ENCODE data around the gene P2RX4.

DNA sequence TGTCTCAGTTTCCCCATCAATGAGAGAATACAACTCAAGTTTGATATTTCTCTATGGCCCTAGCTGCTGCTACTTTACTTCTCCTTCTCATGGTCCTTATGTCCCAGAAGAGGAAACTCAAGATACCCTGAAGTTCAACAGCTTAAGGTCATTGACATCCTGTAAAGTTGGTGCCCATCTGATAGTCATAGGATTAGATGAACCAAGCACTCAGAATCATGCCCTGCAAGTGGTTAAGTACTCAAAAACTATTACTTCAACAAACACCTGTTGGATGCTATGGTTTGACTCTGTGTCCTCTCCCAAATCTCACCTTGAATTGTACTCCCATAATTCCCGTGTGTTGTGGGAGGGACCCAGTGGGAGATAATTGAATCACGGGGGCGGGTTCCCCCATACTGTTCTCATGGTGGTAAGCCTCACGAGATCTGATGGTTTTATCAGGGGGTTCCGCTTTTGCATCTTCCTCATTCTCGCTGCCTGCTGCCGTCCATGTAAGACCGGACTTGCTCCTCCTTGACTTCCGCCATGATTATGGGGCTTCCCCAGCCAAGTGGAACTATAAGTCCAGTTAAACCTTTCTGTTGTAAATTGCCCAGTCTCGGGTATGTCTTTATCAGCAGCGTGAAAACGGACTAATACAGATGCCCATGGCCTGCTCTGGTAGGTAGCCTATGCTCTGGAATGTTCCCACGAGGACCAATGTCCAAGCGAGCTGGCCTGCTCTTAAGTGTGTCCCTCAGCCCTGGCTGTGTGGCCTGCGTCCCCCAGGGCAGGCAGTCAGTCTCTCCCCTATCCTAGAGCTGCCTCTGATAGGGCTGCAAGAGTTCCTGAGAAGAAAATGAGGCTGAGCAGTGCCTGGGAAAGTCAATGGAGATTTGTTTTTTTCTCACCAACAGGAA, 68.5 kb downstream of the P2RX4 start:
- no peak for TF ChIP-seq CTCF (conservative IDR thresholded peaks at IDR 0.05; ENCODE audit: low read depth, low read length)
- TF ChIP-seq POLR2A (IDR thresholded peaks at IDR 0.05; ENCODE audit: low read depth, low read length), result no peak
- TF ChIP-seq SMC3 (IDR thresholded peaks at IDR 0.05; ENCODE audit: low read depth, low read length), result no peak
- no peak for TF ChIP-seq CEBPB (IDR thresholded peaks at IDR 0.05; ENCODE audit: low read depth, low read length)
- no peak for TF ChIP-seq MAZ (IDR thresholded peaks at IDR 0.05; ENCODE audit: borderline replicate concordance, low read depth, low read length)
- TF ChIP-seq MAFK (IDR thresholded peaks at IDR 0.05; ENCODE audit: low read depth, low read length), result no peak
- no peak for TF ChIP-seq USF2 (IDR thresholded peaks at IDR 0.05; ENCODE audit: low read depth, low read length)
- no peak for TF ChIP-seq RFX5 (IDR thresholded peaks at IDR 0.05; ENCODE audit: low read depth, low read length)
- TF ChIP-seq NFE2L2 (IDR thresholded peaks at IDR 0.05; ENCODE audit: low read depth, low read length), result no peak
- TF ChIP-seq RAD21 (IDR thresholded peaks at IDR 0.05; ENCODE audit: low read length), result no peak
- TF ChIP-seq CHD1 (IDR thresholded peaks at IDR 0.05; ENCODE audit: low read depth, low read length), result no peak
- no peak for TF ChIP-seq RCOR1 (IDR thresholded peaks at IDR 0.05; ENCODE audit: insufficient replicate concordance, low read length)
